HG02943 (cell line): ENCODE measurements around the gene ACTR1A.
"Not testable (repeated sequence)": the region's sequence is repeated elsewhere in the genome, so short reads cannot be mapped to it uniquely, and the experiment has no call there.

Experiments
- ATAC-seq: cut with Tn5 transposase; IDR thresholded peaks from one replicate; pipeline ENCODE4 v1.9.1; 2021; ENCODE audit warnings: mild to moderate bottlenecking, low read depth, moderate library complexity; ENCODE audit not compliant: unreplicated experiment

The ACTR1A gene

GRCh38 chr10:102502337-102503151 is at the start of gene ACTR1A:
Gene ACTR1A (minus strand): TSS chr10:102502712. CDS start chr10:102502647, 65 bp downstream.
- peak; percentile 57 for ATAC-seq

- ATAC-seq, result no peak
Measured at GRCh38 chr10:102550636-102551210, 48.2 kb upstream of the ACTR1A start.

GRCh38 chr10:102549549-102549948 is 47.0 kb upstream of the ACTR1A start:
- ATAC-seq, result no peak

GRCh38 chr10:102546606-102547320 is 44.3 kb upstream of the ACTR1A start:
- no peak for ATAC-seq

- no peak for ATAC-seq
Measured at GRCh38 chr10:102545997-102546396, 43.5 kb upstream of the ACTR1A start.

- no peak for ATAC-seq
Measured at GRCh38 chr10:102545265-102545871, 42.9 kb upstream of the ACTR1A start.

GRCh38 chr10:102542800-102543418 is 40.4 kb upstream of the ACTR1A start:
- no peak for ATAC-seq

GRCh38 chr10:102540023-102540422 is 37.5 kb upstream of the ACTR1A start:
- peak; percentile 71 for ATAC-seq

- ATAC-seq, result no peak
Measured at GRCh38 chr10:102538811-102539210, 36.3 kb upstream of the ACTR1A start.

- no peak for ATAC-seq
Measured at GRCh38 chr10:102537948-102538347, 35.4 kb upstream of the ACTR1A start.

- ATAC-seq, result no peak
Measured at GRCh38 chr10:102537367-102537766, 34.9 kb upstream of the ACTR1A start.

GRCh38 chr10:102535481-102536147 is 33.1 kb upstream of the ACTR1A start:
- no peak for ATAC-seq

- ATAC-seq, result not testable (repeated sequence)
Measured at GRCh38 chr10:102534966-102535365, 32.5 kb upstream of the ACTR1A start.

- no peak for ATAC-seq
Measured at GRCh38 chr10:102534333-102534732, 31.8 kb upstream of the ACTR1A start.

- no peak for ATAC-seq
Measured at GRCh38 chr10:102527546-102527945, 25.0 kb upstream of the ACTR1A start.

- ATAC-seq, result no peak
Measured at GRCh38 chr10:102524746-102525145, 22.2 kb upstream of the ACTR1A start.

- ATAC-seq, result no peak
Measured at GRCh38 chr10:102523250-102524029, 20.9 kb upstream of the ACTR1A start.

- no peak for ATAC-seq
Measured at GRCh38 chr10:102522874-102523249, 20.4 kb upstream of the ACTR1A start.

GRCh38 chr10:102519246-102519825 is 16.8 kb upstream of the ACTR1A start:
- ATAC-seq, result no peak
